ENCODE measurements around the gene NUMA1. TPM values are rescaled to one million over a fixed set of nuclear protein-coding genes. Genes with fewer than 3 reads are reported as not detected.

Gene NUMA1
- total and polyA plus RNA-seq, 2 of the 8 experiments (the other 6 are each of a cell fraction or from before 2014, with no cell fraction given): 101 to 107 TPM

DNA sequence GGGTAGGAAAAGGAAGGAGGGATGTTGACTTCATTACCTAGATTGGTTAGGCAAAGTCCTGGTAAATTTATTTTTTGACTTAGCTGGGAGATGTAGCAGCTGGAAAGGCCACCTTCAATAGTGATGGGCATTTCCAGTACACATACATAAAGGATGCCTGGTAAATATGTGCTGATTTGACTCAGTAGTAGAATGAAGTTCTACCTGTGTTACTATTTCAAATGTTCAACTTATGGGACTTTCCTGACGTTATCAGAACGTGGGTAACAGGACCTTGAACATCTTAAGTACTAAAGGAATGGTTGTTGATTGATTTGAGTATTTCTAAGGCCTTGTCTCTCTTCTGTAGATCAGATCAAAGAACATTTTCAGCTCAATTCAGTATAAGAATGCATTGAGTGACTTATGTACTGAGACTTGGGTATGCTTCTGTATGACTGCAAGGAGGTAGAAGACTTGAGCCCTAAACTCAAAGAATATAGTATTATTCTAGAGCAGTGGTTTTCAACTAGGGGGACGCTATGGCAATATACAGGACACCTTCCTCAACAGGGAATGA is 124.4 kb downstream of the NUMA1 start (continued):
- no peak for TF ChIP-seq CTCF (IDR thresholded peaks at IDR 0.05; ENCODE audit: control extremely low read depth in 1 of 3, insufficient read depth in 1 of 3, low read depth in 1 of 3, low read length in 3 of 3)

Small RNA genes lying within 50 kb of the gene (microRNA-seq; reads per million reads assigned to microRNA genes)
- gene MIR3165 (ENCODE audit: borderline microRNAs expressed in 2 of 2, borderline number of aligned reads in 2 of 2, borderline replicate concordance in 1 of 2): 0.20 to 0.23 reads per million in 2 experiments

Small RNA genes lying within 50 kb of the gene (small RNA-seq; reads per million reads assigned to genes)
- gene MIR3165 (ENCODE audit: insufficient read depth) (0.51 reads per million), gene RNU6-72P (ENCODE audit: insufficient read depth) (not detected)

Other genes starting within 250 kb of the NUMA1 start
- gene DEFB108B, start 247.3 kb downstream of the NUMA1 start, total RNA-seq (2021; fragmentation: NEBNext Ultra II Directional; extraction: Animal tissue kit (Norgen Biotek cat#: 25700)): not detected in 2 replicates
- not detected in 2 replicates for gene DEFB108B, start 247.3 kb downstream of the NUMA1 start, polyA plus RNA-seq (2011; rRNA removed)
- not detected in 2 replicates for gene DEFB131B, start 202.1 kb downstream of the NUMA1 start, total RNA-seq (2021; fragmentation: NEBNext Ultra II Directional; extraction: Animal tissue kit (Norgen Biotek cat#: 25700))
- gene DEFB131B, start 202.1 kb downstream of the NUMA1 start, polyA plus RNA-seq (2011; rRNA removed): not detected in 2 replicates
- gene XNDC1N, start 151.9 kb downstream of the NUMA1 start, total RNA-seq (2021; fragmentation: NEBNext Ultra II Directional; extraction: Animal tissue kit (Norgen Biotek cat#: 25700)): 7.5 and 10.2 TPM in 2 replicates
- 4.4 and 5.8 TPM in 2 replicates for gene XNDC1N, start 151.9 kb downstream of the NUMA1 start, polyA plus RNA-seq (2011; rRNA removed)
- 37.2 and 39.7 TPM in 2 replicates for gene RNF121, start 151.5 kb downstream of the NUMA1 start, total RNA-seq (2021; fragmentation: NEBNext Ultra II Directional; extraction: Animal tissue kit (Norgen Biotek cat#: 25700))
- 51.6 and 56.5 TPM in 2 replicates for gene RNF121, start 151.5 kb downstream of the NUMA1 start, polyA plus RNA-seq (2011; rRNA removed)
- gene IL18BP, start 81.6 kb downstream of the NUMA1 start, total RNA-seq (2021; fragmentation: NEBNext Ultra II Directional; extraction: Animal tissue kit (Norgen Biotek cat#: 25700)): 9.8 and 10.2 TPM in 2 replicates
- gene IL18BP, start 81.6 kb downstream of the NUMA1 start, polyA plus RNA-seq (2011; rRNA removed): 17.0 and 17.7 TPM in 2 replicates
- gene LRRC51, start 308 bp upstream of the NUMA1 start, total RNA-seq (2021; fragmentation: NEBNext Ultra II Directional; extraction: Animal tissue kit (Norgen Biotek cat#: 25700)): 6.8 and 7.9 TPM in 2 replicates
- gene LRRC51, start 308 bp upstream of the NUMA1 start, polyA plus RNA-seq (2011; rRNA removed): 6.0 and 7.7 TPM in 2 replicates
- gene LAMTOR1, start 22.8 kb upstream of the NUMA1 start, total RNA-seq (2021; fragmentation: NEBNext Ultra II Directional; extraction: Animal tissue kit (Norgen Biotek cat#: 25700)): 81.0 and 82.1 TPM in 2 replicates
- 160 and 164 TPM in 2 replicates for gene LAMTOR1, start 22.8 kb upstream of the NUMA1 start, polyA plus RNA-seq (2011; rRNA removed)
- not detected in 2 replicates for gene TOMT, start 25.4 kb upstream of the NUMA1 start, total RNA-seq (2021; fragmentation: NEBNext Ultra II Directional; extraction: Animal tissue kit (Norgen Biotek cat#: 25700))
- gene TOMT, start 25.4 kb upstream of the NUMA1 start, polyA plus RNA-seq (2011; rRNA removed): 0.11 TPM in 1 of 2 replicates, not detected in the other
- 70.0 and 74.9 TPM in 2 replicates for gene ANAPC15, start 32.2 kb upstream of the NUMA1 start, total RNA-seq (2021; fragmentation: NEBNext Ultra II Directional; extraction: Animal tissue kit (Norgen Biotek cat#: 25700))
- 66.2 and 70.4 TPM in 2 replicates for gene ANAPC15, start 32.2 kb upstream of the NUMA1 start, polyA plus RNA-seq (2011; rRNA removed)
- not detected in 2 replicates for gene FOLR3, start 55.2 kb upstream of the NUMA1 start, total RNA-seq (2021; fragmentation: NEBNext Ultra II Directional; extraction: Animal tissue kit (Norgen Biotek cat#: 25700))
- not detected in 2 replicates for gene FOLR3, start 55.2 kb upstream of the NUMA1 start, polyA plus RNA-seq (2011; rRNA removed)
- gene FOLR1, start 111.6 kb upstream of the NUMA1 start, total RNA-seq (2021; fragmentation: NEBNext Ultra II Directional; extraction: Animal tissue kit (Norgen Biotek cat#: 25700)): 0.55 TPM in 1 of 2 replicates, not detected in the other
- 1.3 and 1.9 TPM in 2 replicates for gene FOLR1, start 111.6 kb upstream of the NUMA1 start, polyA plus RNA-seq (2011; rRNA removed)
- not detected in 2 replicates for gene FOLR2, start 136.3 kb upstream of the NUMA1 start, total RNA-seq (2021; fragmentation: NEBNext Ultra II Directional; extraction: Animal tissue kit (Norgen Biotek cat#: 25700))
- not detected in 2 replicates for gene FOLR2, start 136.3 kb upstream of the NUMA1 start, polyA plus RNA-seq (2011; rRNA removed)
- gene INPPL1, start 144.2 kb upstream of the NUMA1 start, total RNA-seq (2021; fragmentation: NEBNext Ultra II Directional; extraction: Animal tissue kit (Norgen Biotek cat#: 25700)): 79.1 and 79.5 TPM in 2 replicates
- 54.5 and 91.4 TPM in 2 replicates for gene INPPL1, start 144.2 kb upstream of the NUMA1 start, polyA plus RNA-seq (2011; rRNA removed)
- 0.19 TPM in 1 of 2 replicates, not detected in the other for gene PHOX2A, start 163.6 kb upstream of the NUMA1 start, total RNA-seq (2021; fragmentation: NEBNext Ultra II Directional; extraction: Animal tissue kit (Norgen Biotek cat#: 25700))
- 0.67 and 0.94 TPM in 2 replicates for gene PHOX2A, start 163.6 kb upstream of the NUMA1 start, polyA plus RNA-seq (2011; rRNA removed)